Adrenal gland (tissue), 12 donors: Measurements from ENCODE around the gene ATXN7L1. TPM values are rescaled to one million over a fixed set of nuclear protein-coding genes. Genes with fewer than 3 reads are reported as not detected.

Experiments
- DNase-seq, 7 donors: peaks; one replicate each; pipeline ENCODE4 v3.0.0-alpha.2; 2019 to 2020
- H3K27ac ChIP-seq, 5 donors: fragments of 200-600 bp; sonication (generic) in 4 of 5; 1 replicate in 3 of 5; 2 replicates in 2 of 5; pipeline versions ENCODE4 v1.5.1 to v1.8.0; 2016 to 2020; ENCODE audit warnings: mild to moderate bottlenecking in 1 of 5
- H3K27me3 ChIP-seq: fragments of 200-600 bp; 2 replicates; pipeline ENCODE4 v1.8.0; 2021
- H3K36me3 ChIP-seq, 2 donors: fragments of 200-600 bp; replicated peaks in 1 of 2; 1 replicate in 1 of 2; 2 replicates in 1 of 2; pipeline versions ENCODE4 v1.5.1 to v1.8.0; 2018 to 2022
- H3K4me1 ChIP-seq, 2 donors: fragments of 200-600 bp; replicated peaks in 1 of 2; 1 replicate in 1 of 2; 2 replicates in 1 of 2; pipeline versions ENCODE4 v1.5.1 to v1.8.0; 2018 to 2021
- H3K4me3 ChIP-seq, 4 donors: fragments of 200-600 bp; sonication (generic) in 3 of 4; one replicate each; pipeline ENCODE4 v1.5.1; 2016 to 2018
- H3K9me3 ChIP-seq, 3 donors: fragments of 200-600 bp; sonication (generic) in 1 of 3; replicated peaks in 1 of 3; 1 replicate in 2 of 3; 2 replicates in 1 of 3; pipeline versions ENCODE4 v1.5.1 to v1.8.0; 2016 to 2021
- CTCF ChIP-seq, 6 experiments: fragments of 450-650 bp in 4 of 6; fragments of 200-600 bp in 2 of 6; sonication (generic) in 1 of 6; IDR thresholded peaks; 1 replicate in 5 of 6; 2 replicates in 1 of 6; pipeline versions ENCODE4 v1.5.1 to v1.8.0; 2016 to 2021; ENCODE audit warnings: antibody characterized with exemption in 6 of 6, mild to moderate bottlenecking in 2 of 6, moderate library complexity in 1 of 6
- POLR2A ChIP-seq, 2 donors: fragments of 450-650 bp; IDR thresholded peaks; one replicate each; pipeline ENCODE4 v1.6.1; 2017; ENCODE audit warnings: antibody characterized with exemption in 2 of 2, mild to moderate bottlenecking in 2 of 2, moderate library complexity in 1 of 2
- WGBS, 4 donors: extraction: QIAGEN DNeasy Blood & Tissue Kit in 2 of 4; methylation state at CpG; one replicate each; pipeline versions ENCODE4 v1.1.5 to v1.1.7; 2013 to 2017; 5-methylcytosine and 5-hydroxymethylcytosine counted together
- intact Hi-C, 2 donors: fragments of 100-400 bp; cut with DNase I; formaldehyde crosslinking; loops; one replicate each; pipeline versions ENCODE4 v1.14.1 to v1.15.0; 2022 to 2023
- polyA plus RNA-seq, 3 donors: library from polyadenylated mRNA; stranded (reverse); fragments of 200-250 nt in 2 of 3; fragments of 350-450 nt in 1 of 3; fragmentation: Illumina TruSeq in 1 of 3; extraction: RNeasy Lipid Tissue Mini Kit (QIAGEN cat#74804) in 1 of 3; gene quantifications; one replicate each; pipeline ENCODE4 v1.2.3, GENCODE V29; 2013 to 2014
- total RNA-seq, 9 donors: library from RNA; depleted of rRNA in 4 of 9; stranded (reverse); fragments of >200 nt in 4 of 9; fragments of 120-200 nt in 1 of 9; fragmentation: NEBNext Ultra II Directional in 1 of 9; extraction: Animal tissue kit (Norgen Biotek cat#: 25700) in 1 of 9; gene quantifications; one replicate each; pipeline versions ENCODE4 v1.1.0 to v1.2.4, GENCODE V29; 2013 to 2023
- donor health status: healthy with polysubstance abuse.
- donor health status: Bipolar disorder and iron deficiency.
- donor health status: DM: yes; HTN: yes; CAD: no.
- donor health status: DM: no; HTN: no; CAD: no.
- donor health status: DM: no; HTN: no; CAD: no.
- donor health status: DM: yes; HTN: yes; CAD: no.

The ATXN7L1 gene
- total and polyA plus RNA-seq, 12 donors = 3.6 to 24.6 (median 9.0) TPM

- H3K36me3 ChIP-seq = no peaks in the 10 kb centered on the region
- no peak overlapping the region for H3K27ac ChIP-seq
- H3K4me3 ChIP-seq = no peak overlapping the region
- peaks cover 0 to 13% of the 10 kb centered on the region in 2 donors for H3K4me1 ChIP-seq
- DNase-seq = no peak
- no peaks in the 10 kb centered on the region for H3K9me3 ChIP-seq
- 83 to 92% (median 86%) methylated on average over 17 to 22 of the region's 22 CpGs for WGBS, 4 donors
- no peaks in the 10 kb centered on the region for H3K27me3 ChIP-seq
- TF ChIP-seq CTCF (IDR thresholded peaks at IDR 0.05) = no peak
- TF ChIP-seq POLR2A (IDR thresholded peaks at IDR 0.05) = no peak
- intact Hi-C loops = no loop called here
Measured at GRCh38 chr7:105837765-105838626, 38.4 kb downstream of the ATXN7L1 start.

GRCh38 chr7:105835441-105835840 lies 41.0 kb downstream of the ATXN7L1 start:
- DNase-seq = no peak
- TF ChIP-seq POLR2A (IDR thresholded peaks at IDR 0.05) (no peak), CTCF (IDR thresholded peaks at IDR 0.05) (no peak)
- WGBS, 4 donors = 92 to 96% (median 95%) methylated on average over 4 of the region's 4 CpGs
- peaks cover 10 to 21% of the 10 kb centered on the region in 2 donors for H3K4me1 ChIP-seq
- intact Hi-C loops = no loop called here
- no peaks in the 10 kb centered on the region for H3K27me3 ChIP-seq
- no peaks in the 10 kb centered on the region for H3K36me3 ChIP-seq
- H3K27ac ChIP-seq = no peak overlapping the region
- no peaks in the 10 kb centered on the region for H3K9me3 ChIP-seq
- no peak overlapping the region for H3K4me3 ChIP-seq

GRCh38 chr7:105831824-105832535 lies 44.4 kb downstream of the ATXN7L1 start:
- TF ChIP-seq CTCF (IDR thresholded peaks at IDR 0.05) = no peak
- TF ChIP-seq POLR2A (IDR thresholded peaks at IDR 0.05) = no peak
- H3K36me3 ChIP-seq = no peaks in the 10 kb centered on the region
- no peak overlapping the region for H3K27ac ChIP-seq
- H3K27me3 ChIP-seq = no peaks in the 10 kb centered on the region
- intact Hi-C loops = loop anchor here in 1 of 2 donors (5.0 kb wide), 1 partner anchor 70 kb away; no protein-coding TSS in a partner anchor
- H3K4me3 ChIP-seq = no peak overlapping the region
- no peaks in the 10 kb centered on the region for H3K9me3 ChIP-seq
- WGBS, 4 donors = 93 to 97% (median 96%) methylated on average over 4 of the region's 4 CpGs
- H3K4me1 ChIP-seq = peaks cover 8 to 18% of the 10 kb centered on the region in 2 donors
- DNase-seq = no peak

- H3K27ac ChIP-seq = no peak overlapping the region
Measured at GRCh38 chr7:105831302-105831620, 45.1 kb downstream of the ATXN7L1 start.

More at GRCh38 chr7:105831302-105831620, 45.1 kb downstream of the ATXN7L1 start:
- Histone ChIP-seq H3K9me3 (no peaks in the 10 kb centered on the region), H3K4me3 (no peak overlapping the region), H3K27me3 (no peaks in the 10 kb centered on the region), H3K36me3 (no peaks in the 10 kb centered on the region), H3K4me1 (peaks cover 9 to 18% of the 10 kb centered on the region in 2 donors)
- intact Hi-C loops = loop anchor here in 1 of 2 donors (5.0 kb wide), 1 partner anchor 69 kb away; no protein-coding TSS in a partner anchor
- WGBS, 4 donors = 87 to 95% (median 94%) methylated on average over 3 of the region's 3 CpGs
- DNase-seq = no peak
- TF ChIP-seq CTCF (IDR thresholded peaks at IDR 0.05) = no peak
- no peak for TF ChIP-seq POLR2A (IDR thresholded peaks at IDR 0.05)
